HG02642 (cell line): ENCODE measurements around the gene LRPPRC.

ENCODE experiments used
- ATAC-seq: cut with Tn5 transposase; IDR thresholded peaks from one replicate; pipeline ENCODE4 v1.9.1; 2021; ENCODE audit warnings: mild to moderate bottlenecking; ENCODE audit not compliant: unreplicated experiment, poor library complexity

LRPPRC gene

GRCh38 chr2:43984533-43984932 lies 11.3 kb downstream of the LRPPRC start:
- ATAC-seq = no peak

- ATAC-seq = no peak
Observed at GRCh38 chr2:43980902-43981301, 14.9 kb downstream of the LRPPRC start.

GRCh38 chr2:43977677-43978375 lies 18.0 kb downstream of the LRPPRC start:
- ATAC-seq = no peak

- ATAC-seq = no peak
Observed at GRCh38 chr2:43960921-43961320, 34.9 kb downstream of the LRPPRC start.

GRCh38 chr2:43958397-43959275 lies 37.2 kb downstream of the LRPPRC start:
- no peak for ATAC-seq

- ATAC-seq = no peak
Observed at GRCh38 chr2:43950383-43951008, 45.3 kb downstream of the LRPPRC start.

- no peak for ATAC-seq
Observed at GRCh38 chr2:43948370-43948769, 47.4 kb downstream of the LRPPRC start.

GRCh38 chr2:43946685-43947084 lies 49.1 kb downstream of the LRPPRC start:
- no peak for ATAC-seq

- no peak for ATAC-seq
Observed at GRCh38 chr2:43945439-43945838, 50.4 kb downstream of the LRPPRC start.

- no peak for ATAC-seq
Observed at GRCh38 chr2:43944915-43945314, 50.9 kb downstream of the LRPPRC start.

- ATAC-seq = no peak
Observed at GRCh38 chr2:43943809-43944452, 51.9 kb downstream of the LRPPRC start.

GRCh38 chr2:43943323-43943722 lies 52.5 kb downstream of the LRPPRC start:
- no peak for ATAC-seq

- no peak for ATAC-seq
Observed at GRCh38 chr2:43942881-43943280, 52.9 kb downstream of the LRPPRC start.

GRCh38 chr2:43941966-43942365 lies 53.8 kb downstream of the LRPPRC start:
- ATAC-seq = no peak

GRCh38 chr2:43941359-43941758 lies 54.4 kb downstream of the LRPPRC start:
- ATAC-seq = no peak

GRCh38 chr2:43939695-43940256 lies 56.0 kb downstream of the LRPPRC start:
- no peak for ATAC-seq

GRCh38 chr2:43937269-43937820 lies 58.4 kb downstream of the LRPPRC start:
- ATAC-seq = no peak

GRCh38 chr2:43934567-43934966 lies 61.2 kb downstream of the LRPPRC start:
- ATAC-seq = no peak

GRCh38 chr2:43931293-43931692 lies 64.5 kb downstream of the LRPPRC start:
- no peak for ATAC-seq

- no peak for ATAC-seq
Observed at GRCh38 chr2:43927442-43927841, 68.3 kb downstream of the LRPPRC start.
